OCI-LY3 (cell line): Measurements from ENCODE around the gene PERM1.

Source experiments
- CTCF ChIP-seq: fragments of 200-600, 300-600 bp; sonication (generic); IDR thresholded peaks from 2 replicates; pipeline ENCODE4 v1.5.1; 2014; ENCODE audit warnings: antibody characterized with exemption, low read length, low read depth
- EZH2phosphoT487 ChIP-seq: fragments of 200-600 bp; shearing (Covaris generic); IDR thresholded peaks from 2 replicates; pipeline ENCODE4 v1.6.1; 2018; ENCODE audit warnings: antibody characterized with exemption, mixed run types, low read depth

GRCh38 chr1:1001057-1001783, 19.3 kb upstream of the PERM1 start:
- TF ChIP-seq CTCF (no peak), EZH2phosphoT487 (no peak)
